Right atrium auricular region (tissue), 2 donors: ENCODE measurements around the gene TSHR. TPM values are rescaled to one million over a fixed set of nuclear protein-coding genes. Genes with fewer than 3 reads are reported as not detected.

Experiments used
- DNase-seq: peaks from one replicate; pipeline ENCODE4 v3.0.0-alpha.2; 2019; ENCODE audit warnings: low spot score
- H3K27ac ChIP-seq, 2 donors: fragments of 200-600 bp; sonication (generic); 1 replicate in 1 of 2; 2 replicates in 1 of 2; pipeline ENCODE4 v1.5.1; 2016 to 2019
- H3K27me3 ChIP-seq, 2 donors: fragments of 200-600 bp; sonication (generic); one replicate each; pipeline versions ENCODE4 v1.5.1 to v1.6.0; 2017 to 2019
- H3K36me3 ChIP-seq: fragments of 200-600 bp; sonication (generic); one replicate; pipeline ENCODE4 v1.5.1; 2016
- H3K4me1 ChIP-seq, 2 donors: fragments of 200-600 bp; sonication (generic); one replicate each; pipeline versions ENCODE4 v1.5.1 to v1.6.0; 2017 to 2019
- H3K4me3 ChIP-seq, 2 donors: fragments of 200-600 bp; sonication (generic); 1 replicate in 1 of 2; 2 replicates in 1 of 2; pipeline ENCODE4 v1.5.1; 2017 to 2019; ENCODE audit warnings: mild to moderate bottlenecking in 1 of 2, moderate library complexity in 1 of 2
- H3K9me3 ChIP-seq, 2 donors: fragments of 200-600 bp; sonication (generic); one replicate each; pipeline ENCODE4 v1.5.1; 2019
- total RNA-seq, 2 donors: library from RNA; depleted of rRNA; stranded (reverse); fragments of >200 nt; gene quantifications; one replicate each; pipeline ENCODE4 v1.1.0, GENCODE V29; 2016
- TF ChIP-seq, protein P1 (sequence below), 2 donors: fragments of 200-600 bp; sonication (generic); IDR thresholded peaks; one replicate each; pipeline ENCODE4 v1.5.1; 2019; ENCODE audit warnings: antibody characterized with exemption in 2 of 2

TSHR gene
- total RNA-seq, 2 donors from 2014 or later = not detected

DNA sequence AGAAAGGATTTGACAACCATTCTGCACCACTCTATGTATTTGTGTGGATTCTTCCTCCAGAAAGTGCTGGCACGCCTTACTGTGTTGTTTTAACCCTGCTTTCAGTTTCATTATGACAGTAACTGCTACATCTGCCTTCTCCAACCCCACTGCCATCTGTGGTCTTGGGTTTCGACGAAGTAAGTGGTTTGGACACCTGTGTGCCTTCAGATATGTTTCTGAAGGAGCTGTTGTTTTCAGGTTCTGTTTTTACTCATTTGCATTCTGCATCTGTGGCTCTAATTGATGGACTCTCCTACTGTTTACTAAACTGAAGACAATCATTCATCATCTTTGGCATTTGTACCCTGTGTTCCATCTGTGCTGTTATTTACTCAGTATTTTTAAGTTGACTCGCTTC, 4.1 kb downstream of the TSHR start:
- H3K4me3 ChIP-seq = no peak overlapping the region
- no peak overlapping the region for H3K27ac ChIP-seq
- peaks cover 0 to 11% of the 10 kb centered on the region in 2 donors for H3K4me1 ChIP-seq
- TF ChIP-seq, protein P1, sequence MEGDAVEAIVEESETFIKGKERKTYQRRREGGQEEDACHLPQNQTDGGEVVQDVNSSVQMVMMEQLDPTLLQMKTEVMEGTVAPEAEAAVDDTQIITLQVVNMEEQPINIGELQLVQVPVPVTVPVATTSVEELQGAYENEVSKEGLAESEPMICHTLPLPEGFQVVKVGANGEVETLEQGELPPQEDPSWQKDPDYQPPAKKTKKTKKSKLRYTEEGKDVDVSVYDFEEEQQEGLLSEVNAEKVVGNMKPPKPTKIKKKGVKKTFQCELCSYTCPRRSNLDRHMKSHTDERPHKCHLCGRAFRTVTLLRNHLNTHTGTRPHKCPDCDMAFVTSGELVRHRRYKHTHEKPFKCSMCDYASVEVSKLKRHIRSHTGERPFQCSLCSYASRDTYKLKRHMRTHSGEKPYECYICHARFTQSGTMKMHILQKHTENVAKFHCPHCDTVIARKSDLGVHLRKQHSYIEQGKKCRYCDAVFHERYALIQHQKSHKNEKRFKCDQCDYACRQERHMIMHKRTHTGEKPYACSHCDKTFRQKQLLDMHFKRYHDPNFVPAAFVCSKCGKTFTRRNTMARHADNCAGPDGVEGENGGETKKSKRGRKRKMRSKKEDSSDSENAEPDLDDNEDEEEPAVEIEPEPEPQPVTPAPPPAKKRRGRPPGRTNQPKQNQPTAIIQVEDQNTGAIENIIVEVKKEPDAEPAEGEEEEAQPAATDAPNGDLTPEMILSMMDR (IDR thresholded peaks at IDR 0.05) = no peak
- H3K9me3 ChIP-seq = no peaks in the 10 kb centered on the region
- DNase-seq = no peak
- no peaks in the 10 kb centered on the region for H3K27me3 ChIP-seq
- no peaks in the 10 kb centered on the region for H3K36me3 ChIP-seq

DNA sequence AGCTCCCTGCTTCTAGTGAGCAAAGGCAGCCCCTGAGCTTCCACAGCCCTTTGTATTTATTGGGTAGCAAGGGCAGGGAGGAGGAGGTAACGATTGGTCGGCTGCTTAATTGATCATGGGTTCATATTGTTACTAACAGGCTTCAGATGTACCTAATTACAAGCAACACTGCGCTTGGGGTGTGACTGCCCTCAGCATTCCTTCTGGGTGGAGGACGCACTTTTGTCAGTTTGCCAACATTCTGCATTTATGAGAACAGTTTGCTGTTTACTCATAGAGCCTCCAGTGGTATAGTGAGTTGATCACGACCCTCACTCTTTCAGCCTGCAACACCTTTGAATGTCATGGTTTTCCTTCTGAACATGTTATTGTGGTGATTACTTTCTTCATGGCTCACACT, 9.6 kb downstream of the TSHR start:
- Histone ChIP-seq H3K4me1 (no peaks in the 10 kb centered on the region), H3K36me3 (no peaks in the 10 kb centered on the region), H3K4me3 (no peak overlapping the region), H3K9me3 (no peaks in the 10 kb centered on the region), H3K27ac (no peak overlapping the region), H3K27me3 (no peaks in the 10 kb centered on the region)
- no peak for DNase-seq
- TF ChIP-seq, protein P1 (IDR thresholded peaks at IDR 0.05) = no peak

DNA sequence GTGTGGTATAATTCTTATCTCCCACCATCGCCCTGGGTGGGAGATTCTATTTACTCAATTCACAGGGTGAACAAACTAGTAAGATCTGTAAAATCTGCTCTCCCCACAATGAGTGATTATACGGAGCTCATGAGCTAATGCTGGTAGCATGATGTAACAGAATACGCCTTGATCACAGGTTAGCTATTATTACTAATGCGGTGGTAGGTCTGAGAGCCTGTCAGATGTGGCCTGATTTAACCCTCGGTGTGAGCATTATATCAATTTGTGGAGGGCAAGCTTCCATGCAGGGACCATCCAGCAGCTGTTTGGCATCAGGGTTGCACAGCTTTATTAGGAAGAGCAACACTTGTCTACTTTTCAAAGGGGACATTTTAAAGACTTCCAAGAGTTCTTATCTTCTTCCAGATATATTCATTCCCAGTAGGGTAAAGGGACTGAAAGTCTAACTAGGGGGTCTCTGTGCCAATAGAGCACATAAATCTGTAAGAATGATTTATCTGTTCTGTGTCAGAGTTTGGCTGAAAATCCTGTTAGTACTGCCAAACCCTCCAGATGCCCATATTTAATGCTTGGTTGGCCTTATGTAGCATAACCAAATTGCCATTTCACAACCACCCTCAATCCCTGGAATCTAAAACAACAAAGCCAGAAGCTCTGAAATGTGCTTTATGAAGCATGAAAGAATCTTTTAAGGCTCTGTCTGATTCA, 18.7 kb downstream of the TSHR start:
- no peak for DNase-seq
- TF ChIP-seq, protein P1 (IDR thresholded peaks at IDR 0.05) = no peak
- Histone ChIP-seq H3K4me3 (no peak overlapping the region), H3K4me1 (no peaks in the 10 kb centered on the region), H3K9me3 (no peaks in the 10 kb centered on the region), H3K27me3 (no peaks in the 10 kb centered on the region), H3K27ac (no peak overlapping the region), H3K36me3 (no peaks in the 10 kb centered on the region)

DNA sequence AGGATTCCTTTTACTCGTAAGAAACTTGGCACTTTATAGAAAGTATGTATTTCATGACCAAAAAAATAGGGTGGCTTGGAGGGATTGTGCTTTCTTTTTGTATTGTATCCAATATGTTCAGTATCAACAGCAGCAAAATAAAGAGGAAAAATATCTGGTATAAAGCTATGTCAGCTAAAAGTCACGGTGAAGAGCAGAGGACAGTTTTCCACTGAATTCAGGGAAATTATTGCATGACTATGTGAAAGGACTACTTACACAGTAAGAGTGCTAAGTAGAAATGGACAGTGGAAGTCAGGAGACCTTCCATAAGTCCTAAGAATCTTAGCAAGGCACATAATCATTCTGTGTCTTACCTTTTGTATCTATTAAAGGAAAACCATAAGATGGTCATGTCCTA, 19.3 kb downstream of the TSHR start:
- TF ChIP-seq, protein P1 (IDR thresholded peaks at IDR 0.05) = no peak
- H3K4me3 ChIP-seq = no peak overlapping the region
- no peaks in the 10 kb centered on the region for H3K9me3 ChIP-seq
- H3K4me1 ChIP-seq = no peaks in the 10 kb centered on the region
- H3K27me3 ChIP-seq = no peaks in the 10 kb centered on the region
- H3K27ac ChIP-seq = no peak overlapping the region
- DNase-seq = no peak
- no peaks in the 10 kb centered on the region for H3K36me3 ChIP-seq

DNA sequence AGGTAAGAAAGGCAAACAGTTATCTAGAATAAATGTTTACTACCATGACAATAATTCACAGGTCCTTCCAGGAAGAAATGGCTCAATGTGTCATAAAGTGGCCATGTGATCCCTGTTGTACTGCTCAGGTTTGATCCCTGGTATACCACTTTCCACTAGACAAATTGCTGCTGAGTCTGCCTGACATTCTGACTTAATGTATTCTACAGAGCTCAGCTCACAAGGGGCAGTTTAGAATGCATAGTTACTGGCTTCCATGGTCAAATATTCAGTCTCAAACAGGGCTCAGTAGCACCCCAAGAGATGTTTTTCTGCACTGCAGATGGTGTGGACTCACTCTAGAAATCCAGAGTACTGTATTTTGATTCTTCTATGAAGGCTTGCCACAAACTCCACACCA, 21.8 kb downstream of the TSHR start:
- no peak for DNase-seq
- Histone ChIP-seq H3K27ac (no peak overlapping the region), H3K36me3 (no peaks in the 10 kb centered on the region), H3K4me3 (no peak overlapping the region), H3K9me3 (no peaks in the 10 kb centered on the region), H3K27me3 (no peaks in the 10 kb centered on the region), H3K4me1 (no peaks in the 10 kb centered on the region)
- TF ChIP-seq, protein P1 (IDR thresholded peaks at IDR 0.05) = no peak

DNA sequence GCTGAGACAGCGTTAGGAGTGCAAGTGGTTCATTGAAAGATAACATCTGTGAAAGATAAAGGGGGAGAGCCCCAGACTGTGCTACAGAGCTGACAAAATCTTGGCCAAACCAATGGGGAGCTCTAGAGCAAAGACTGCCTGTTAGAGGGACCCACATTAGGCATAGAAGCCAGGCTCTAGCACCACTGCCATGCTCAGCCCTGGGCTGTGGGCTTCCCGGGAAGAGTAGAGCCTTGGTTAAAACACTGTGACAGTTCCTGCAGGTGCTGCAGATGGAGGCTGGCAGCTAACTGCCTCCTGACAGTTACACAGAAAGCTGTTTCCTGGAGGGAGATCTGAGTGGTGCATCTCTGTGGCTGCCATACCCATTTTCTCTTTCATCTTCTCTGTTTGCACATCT, 23.0 kb downstream of the TSHR start:
- Histone ChIP-seq H3K9me3 (no peaks in the 10 kb centered on the region), H3K36me3 (no peaks in the 10 kb centered on the region), H3K4me3 (no peak overlapping the region), H3K4me1 (no peaks in the 10 kb centered on the region), H3K27me3 (no peaks in the 10 kb centered on the region), H3K27ac (no peak overlapping the region)
- no peak for DNase-seq
- TF ChIP-seq, protein P1 (IDR thresholded peaks at IDR 0.05) = no peak
